AG04450 (cell line): ENCODE results near the gene CCDC82. TPM values are rescaled to one million over a fixed set of nuclear protein-coding genes. Genes with fewer than 3 reads are reported as not detected.
A peak's percentile ranks its signal among the peaks of the same experiment; 100 is the strongest.

ENCODE experiments used
- CTCF ChIA-PET: fragments of 300-600, 350-600 bp; formaldehyde crosslinking; extraction: SDS; loops from one replicate; lab custom pipeline; 2022; ENCODE audit warnings: antibody characterized with exemption, inconsistent platforms; lab: Charles Lee
- POLR2A ChIA-PET: fragments of 350-600 bp; formaldehyde crosslinking; extraction: SDS; loops from one replicate; lab custom pipeline; 2021; ENCODE audit warnings: antibody characterized with exemption, inconsistent platforms; lab: Yijun Ruan, JAX
- DNase-seq: peaks from one replicate; pipeline ENCODE4 v3.0.0-alpha.2; 2011; ENCODE audit warnings: low read depth, low spot score
- H3K27ac ChIP-seq: one replicate; pipeline ENCODE4 v1.5.1; 2012; ENCODE audit warnings: low read depth, low read length, control low read depth
- H3K27me3 ChIP-seq: one replicate; pipeline ENCODE4 v1.6.0; 2012; ENCODE audit warnings: low read length; ENCODE audit not compliant: control insufficient read depth, insufficient read depth
- H3K4me3 ChIP-seq: 2 replicates; pipeline ENCODE4 v1.5.1; 2011; ENCODE audit warnings: mild to moderate bottlenecking, low read depth, low read length, control low read depth
- H3K9me3 ChIP-seq: 2 replicates; pipeline ENCODE4 v1.5.1; 2012; ENCODE audit warnings: low read length; ENCODE audit not compliant: control insufficient read depth, insufficient read depth
- CTCF ChIP-seq: IDR thresholded peaks from 2 replicates; pipeline ENCODE4 v1.5.1; 2011; ENCODE audit warnings: low read depth, low read length, control low read depth, inconsistent platforms
- polyA plus RNA-seq: library from polyadenylated mRNA; depleted of rRNA; stranded (reverse); fragments of >200 nt; gene quantifications from 2 replicates; pipeline ENCODE4 v1.2.3, GENCODE V29; 2011

Gene CCDC82
- polyA plus RNA-seq, 1 experiment = 20.4 TPM

GRCh38 chr11:96310236-96310635, 79.5 kb downstream of the CCDC82 start:
- Histone ChIP-seq H3K9me3 (no peaks in the 10 kb centered on the region), H3K4me3 (no peak overlapping the region), H3K27me3 (no peaks in the 10 kb centered on the region), H3K27ac (no peak overlapping the region)
- TF ChIP-seq CTCF = no peak
- ChIA-PET POLR2A (no interaction called here), CTCF (interaction anchor here (9.9 kb wide), 1 partner anchor 32 kb away, joined by 63 read pairs; the partner anchor contains the start of gene MAML2)
- DNase-seq = no peak

GRCh38 chr11:96309643-96310017, 80.1 kb downstream of the CCDC82 start:
- ChIA-PET CTCF (interaction anchor here (9.9 kb wide), 1 partner anchor 32 kb away, joined by 63 read pairs; the partner anchor contains the start of gene MAML2), POLR2A (interaction anchor here (0.6 kb wide), 1 partner anchor 32 kb away, joined by 5 read pairs; no protein-coding TSS in a partner anchor)
- no peaks in the 10 kb centered on the region for H3K27me3 ChIP-seq
- DNase-seq = no peak
- H3K9me3 ChIP-seq = no peaks in the 10 kb centered on the region
- H3K4me3 ChIP-seq = no peak overlapping the region
- no peak for TF ChIP-seq CTCF
- no peak overlapping the region for H3K27ac ChIP-seq

GRCh38 chr11:96309016-96309642, 80.6 kb downstream of the CCDC82 start:
- DNase-seq = no peak
- CTCF ChIA-PET = interaction anchor here (1.1 to 9.9 kb wide), 2 partner anchors 28 to 33 kb away, joined by 3 to 63 read pairs; partner anchors contain the start of gene MAML2
- no peak overlapping the region for H3K4me3 ChIP-seq
- no peaks in the 10 kb centered on the region for H3K9me3 ChIP-seq
- POLR2A ChIA-PET = interaction anchor here (0.6 kb wide), 1 partner anchor 32 kb away, joined by 5 read pairs; no protein-coding TSS in a partner anchor
- no peaks in the 10 kb centered on the region for H3K27me3 ChIP-seq
- no peak for TF ChIP-seq CTCF
- no peak overlapping the region for H3K27ac ChIP-seq

GRCh38 chr11:96307776-96308140, 82.0 kb downstream of the CCDC82 start:
- Histone ChIP-seq H3K27me3 (no peaks in the 10 kb centered on the region), H3K27ac (peak overlapping the region; percentile 93), H3K9me3 (no peaks in the 10 kb centered on the region), H3K4me3 (peak overlapping the region; percentile 51)
- ChIA-PET POLR2A (interaction anchor here (0.8 to 2.3 kb wide), 5 partner anchors 32 to 443 kb away, joined by 3 to 6 read pairs (median 3); partner anchors contain the start of gene MAML2), CTCF (interaction anchor here (1.1 to 9.9 kb wide), 2 partner anchors 27 to 34 kb away, joined by 3 to 63 read pairs; partner anchors contain the start of gene MAML2)
- TF ChIP-seq CTCF = no peak
- peak; percentile 72 for DNase-seq
